ENCODE data around the gene ZC2HC1B.

The ZC2HC1B gene

GRCh38 chr6:143952060-143952778, 87.9 kb downstream of the ZC2HC1B start:
- Histone ChIP-seq H3K27ac (replicated peaks) (no peak overlapping the region), H3K27me3 (ENCODE audit: insufficient read depth, poor library complexity, severe bottlenecking) (no peaks in the 10 kb centered on the region), H3K4me3 (replicated peaks; ENCODE audit: insufficient read depth, low read length) (no peak overlapping the region)
- no peak for TF ChIP-seq POLR2AphosphoS5 (IDR thresholded peaks at IDR 0.05; ENCODE audit: low read depth)
- TF ChIP-seq SPI1 (IDR thresholded peaks at IDR 0.05; ENCODE audit: borderline replicate concordance, low read depth), result no peak
- no peak for TF ChIP-seq CTCF (IDR thresholded peaks at IDR 0.05; ENCODE audit: insufficient read depth, low read length)
- TF ChIP-seq REST (IDR thresholded peaks at IDR 0.05; ENCODE audit: insufficient replicate concordance, low read depth), result no peak
- no peak for TF ChIP-seq GABPA (IDR thresholded peaks at IDR 0.05; ENCODE audit: low read depth)
- no peak for DNase-seq (ENCODE audit: low read depth in 1 of 2, low spot score in 1 of 2)

- Histone ChIP-seq H3K27ac (replicated peaks) (no peak overlapping the region), H3K27me3 (ENCODE audit: insufficient read depth, poor library complexity, severe bottlenecking) (no peaks in the 10 kb centered on the region), H3K4me3 (replicated peaks; ENCODE audit: insufficient read depth, low read length) (no peak overlapping the region)
- TF ChIP-seq CTCF (IDR thresholded peaks at IDR 0.05; ENCODE audit: insufficient read depth, low read length) (no peak), POLR2AphosphoS5 (IDR thresholded peaks at IDR 0.05; ENCODE audit: low read depth) (no peak), REST (IDR thresholded peaks at IDR 0.05; ENCODE audit: insufficient replicate concordance, low read depth) (no peak), GABPA (IDR thresholded peaks at IDR 0.05; ENCODE audit: low read depth) (no peak), SPI1 (IDR thresholded peaks at IDR 0.05; ENCODE audit: borderline replicate concordance, low read depth) (no peak)
- no peak for DNase-seq (ENCODE audit: low read depth in 1 of 2, low spot score in 1 of 2)
These were observed 88.8 kb downstream of the ZC2HC1B start for GRCh38 chr6:143952947-143953701.

GRCh38 chr6:143953922-143954321, 89.6 kb downstream of the ZC2HC1B start:
- no peak for DNase-seq (ENCODE audit: low read depth in 1 of 2, low spot score in 1 of 2)
- TF ChIP-seq POLR2AphosphoS5 (IDR thresholded peaks at IDR 0.05; ENCODE audit: low read depth) (no peak), CTCF (IDR thresholded peaks at IDR 0.05; ENCODE audit: insufficient read depth, low read length) (no peak), SPI1 (IDR thresholded peaks at IDR 0.05; ENCODE audit: borderline replicate concordance, low read depth) (no peak), REST (IDR thresholded peaks at IDR 0.05; ENCODE audit: insufficient replicate concordance, low read depth) (no peak)
- Histone ChIP-seq H3K27me3 (ENCODE audit: insufficient read depth, poor library complexity, severe bottlenecking) (no peaks in the 10 kb centered on the region), H3K27ac (replicated peaks) (no peak overlapping the region), H3K4me3 (replicated peaks; ENCODE audit: insufficient read depth, low read length) (no peak overlapping the region)
